ENCODE results near the gene SHISA9. TPM values are rescaled to one million over a fixed set of nuclear protein-coding genes. Genes with fewer than 3 reads are reported as not detected.

SHISA9 gene
- total and polyA plus RNA-seq, 2 of the 4 experiments (the other 2 are of a cell fraction), result under 0.01 TPM; not detected in 1

GRCh38 chr16:13067648-13068047 lies 166.2 kb downstream of the SHISA9 start:
- Histone ChIP-seq H3K4me3 (ENCODE audit: insufficient read depth, low read depth, low read length) (no peak overlapping the region), H4K91ac (ENCODE audit: insufficient read depth, low read depth, low read length) (no peak overlapping the region), H3K4me1 (ENCODE audit: control insufficient read depth, insufficient read depth, low read length) (no peaks in the 10 kb centered on the region), H3K36me3 (ENCODE audit: control insufficient read depth, insufficient read depth, low read length) (no peaks in the 10 kb centered on the region), H3K23ac (ENCODE audit: low read depth, low read length) (no peak overlapping the region), H3K79me1 (ENCODE audit: low read depth in 1 of 2, low read length in 2 of 2) (no peaks in the 10 kb centered on the region), H2BK120ac (ENCODE audit: low read depth, low read length) (no peak overlapping the region), H2AK9ac (replicated peaks; ENCODE audit: low read depth, low read length, poor library complexity) (no peak overlapping the region), H3K27ac (ENCODE audit: insufficient read depth, low read length) (no peak overlapping the region), H2BK5ac (ENCODE audit: low read depth, low read length, poor library complexity, severe bottlenecking) (no peak overlapping the region), H2BK20ac (ENCODE audit: low read depth, low read length) (no peak overlapping the region), H2AK5ac (ENCODE audit: low read depth, low read length) (no peak overlapping the region), H3K9me3 (ENCODE audit: control insufficient read depth, insufficient read depth, low read length) (peaks cover 37% of the 10 kb centered on the region), H3K4me2 (ENCODE audit: low read depth, low read length) (no peak overlapping the region), H3K4ac (ENCODE audit: low read depth, low read length) (no peak overlapping the region), H2AFZ (replicated peaks; ENCODE audit: low read length, poor library complexity) (no peak overlapping the region), H3K9me1 (ENCODE audit: insufficient read depth, low read length) (no peaks in the 10 kb centered on the region), H3K27me3 (ENCODE audit: control insufficient read depth, insufficient read depth, low read length) (no peaks in the 10 kb centered on the region), H3K56ac (ENCODE audit: extremely low read depth, insufficient read depth, low read length) (no peak overlapping the region), H3K18ac (ENCODE audit: low read depth, low read length) (no peak overlapping the region), H4K5ac (ENCODE audit: low read depth, low read length) (no peak overlapping the region), H4K20me1 (ENCODE audit: insufficient read depth, low read length) (no peaks in the 10 kb centered on the region), H2BK15ac (ENCODE audit: low read depth, low read length) (no peak overlapping the region), H4K8ac (ENCODE audit: low read depth in 2 of 2, low read length in 2 of 2) (no peak overlapping the region), H3K14ac (replicated peaks; ENCODE audit: low read depth, low read length) (no peak overlapping the region), H3K9ac (ENCODE audit: low read depth, low read length) (no peak overlapping the region)
- no peak for TF ChIP-seq CHD1 (IDR thresholded peaks at IDR 0.05; ENCODE audit: low read depth, low read length)
- no peak for TF ChIP-seq MAFK (IDR thresholded peaks at IDR 0.05; ENCODE audit: low read depth, low read length)
- dilution Hi-C loops (cut with HindIII; ENCODE audit: low sequenced_read_pairs, unreplicated experiment), result no loop called here
- intact Hi-C loops (cut with micrococcal nuclease), result no loop called here
- no TSS peak for BruUV-seq (replicated peaks)
- DNase-seq (no peak), ATAC-seq (ENCODE audit: low read depth) (no peak)
- in situ Hi-C loops (cut with MboI; ENCODE audit: low sequenced_read_pairs), result no loop called here
- 70% methylated on average over 2 of the region's 7 CpGs; no CpG with 5 or more reads in 1 of the 2 experiments for WGBS, 2 experiments (ENCODE audit: extremely low coverage in 2 of 2, insufficient read length in 1 of 2)
- ChIA-PET POLR2A (ENCODE audit: unreplicated experiment) (no interaction called here), CTCF (no interaction called here)
